Uterus (tissue), 2 donors: ENCODE data around the gene MTHFD2.

ENCODE experiments used
- CTCF ChIP-seq, 4 experiments: fragments of 200-600 bp in 2 of 4; fragments of 450-650 bp in 2 of 4; sonication (generic) in 2 of 4; IDR thresholded peaks; one replicate each; pipeline ENCODE4 v1.5.1; 2016 to 2019; ENCODE audit warnings: antibody characterized with exemption in 4 of 4, mild to moderate bottlenecking in 2 of 4, moderate library complexity in 1 of 4
- POLR2A ChIP-seq, 2 donors: fragments of 450-650 bp; IDR thresholded peaks; one replicate each; pipeline ENCODE4 v1.6.1; 2016; ENCODE audit warnings: antibody characterized with exemption in 2 of 2, mild to moderate bottlenecking in 1 of 2, moderate library complexity in 1 of 2

GRCh38 chr2:74199871-74200305 lies 1.5 kb downstream of the MTHFD2 start:
- TF ChIP-seq POLR2A (IDR thresholded peaks at IDR 0.05) (no peak), CTCF (IDR thresholded peaks at IDR 0.05) (no peak)
